ENCODE data around the gene GSN. TPM values are rescaled to one million over a fixed set of nuclear protein-coding genes. Genes with fewer than 3 reads are reported as not detected.

The GSN gene
- polyA plus RNA-seq, 1 of the 3 experiments (the other 2 are of a cell fraction) = 168 TPM

GRCh38 chr9:121309171-121309570 is 41.2 kb downstream of the GSN start:
- no peaks in the 10 kb centered on the region for H3K9me2 ChIP-seq
- no peaks in the 10 kb centered on the region for H3K79me2 ChIP-seq (ENCODE audit: insufficient read depth)
- no peaks in the 10 kb centered on the region for H4K20me1 ChIP-seq (ENCODE audit: insufficient read depth)
- H3F3A ChIP-seq (replicated peaks; ENCODE audit: insufficient read depth) = no peaks in the 10 kb centered on the region
- no peak for DNase-seq
- no peak overlapping the region for H3K27ac ChIP-seq (ENCODE audit: low read depth in 2 of 2, low read length in 1 of 2)
- TF ChIP-seq RCOR1 (IDR thresholded peaks at IDR 0.05; ENCODE audit: low read length) (no peak), RFX5 (IDR thresholded peaks at IDR 0.05; ENCODE audit: low read length) (no peak), EP300 (IDR thresholded peaks at IDR 0.05; ENCODE audit: borderline replicate concordance in 1 of 2, low read depth in 1 of 2, low read length in 1 of 2) (no peak), TCF12 (IDR thresholded peaks at IDR 0.05) (no peak), SMC3 (IDR thresholded peaks at IDR 0.05; ENCODE audit: low read depth, low read length) (no peak), MXI1 (IDR thresholded peaks at IDR 0.05; ENCODE audit: low read depth, low read length) (no peak), RXRA (IDR thresholded peaks at IDR 0.05; ENCODE audit: borderline replicate concordance, low read depth) (no peak), FOXJ3 (CRISPR knock-in tag; IDR thresholded peaks at IDR 0.05) (no peak), CHD2 (IDR thresholded peaks at IDR 0.05; ENCODE audit: low read length, partially characterized antibody) (no peak), TAF1 (IDR thresholded peaks at IDR 0.05; ENCODE audit: borderline replicate concordance, low read depth, low read length) (no peak), JUND (IDR thresholded peaks at IDR 0.05) (no peak), IRF3 (IDR thresholded peaks at IDR 0.05; ENCODE audit: low read depth, low read length) (no peak), PBX3 (IDR thresholded peaks at IDR 0.05) (no peak), FOSL2 (IDR thresholded peaks at IDR 0.05; ENCODE audit: borderline replicate concordance, low read depth) (no peak), USF2 (IDR thresholded peaks at IDR 0.05; ENCODE audit: borderline replicate concordance, low read depth, low read length) (no peak)
- H3K9me3 ChIP-seq = no peaks in the 10 kb centered on the region
- H3K4me3 ChIP-seq (ENCODE audit: low read depth in 2 of 2, low read length in 1 of 2) = no peak overlapping the region
- no peak overlapping the region for H3K4me2 ChIP-seq
- H3K27me3 ChIP-seq (ENCODE audit: insufficient read depth) = no peaks in the 10 kb centered on the region
- CTCF ChIA-PET = interaction anchor here (1.3 to 5.4 kb wide), 3 partner anchors 11 to 96 kb away, joined by 4 to 55 read pairs (median 5); no protein-coding TSS in a partner anchor
- WGBS (ENCODE audit: low lambda C conversion rate) = 71% methylated on average over 6 of the region's 6 CpGs
- no peak overlapping the region for H2AFZ ChIP-seq (ENCODE audit: low read depth)
- no peak overlapping the region for H3K9ac ChIP-seq
- H3K4me1 ChIP-seq (ENCODE audit: control insufficient read depth in 1 of 2, insufficient read depth in 2 of 2, low read depth in 1 of 2, low read length in 1 of 2) = no peaks in the 10 kb centered on the region
- POLR2A ChIA-PET = no interaction called here
- peaks cover 21 to 52% of the 10 kb centered on the region in 2 experiments for H3K36me3 ChIP-seq (replicated peaks in 1 of 2; ENCODE audit: control insufficient read depth in 1 of 2, insufficient read depth in 2 of 2, low read length in 1 of 2)

- H3K27ac ChIP-seq (ENCODE audit: low read depth in 2 of 2, low read length in 1 of 2) = no peak overlapping the region
- H3K4me1 ChIP-seq (ENCODE audit: control insufficient read depth in 1 of 2, insufficient read depth in 2 of 2, low read depth in 1 of 2, low read length in 1 of 2) = no peaks in the 10 kb centered on the region
- peaks cover 24 to 45% of the 10 kb centered on the region in 2 experiments for H3K36me3 ChIP-seq (replicated peaks in 1 of 2; ENCODE audit: control insufficient read depth in 1 of 2, insufficient read depth in 2 of 2, low read length in 1 of 2)
- no peaks in the 10 kb centered on the region for H4K20me1 ChIP-seq (ENCODE audit: insufficient read depth)
- H3K27me3 ChIP-seq (ENCODE audit: insufficient read depth) = no peaks in the 10 kb centered on the region
- ChIA-PET POLR2A (no interaction called here), CTCF (interaction anchor here (1.4 to 5.4 kb wide), 3 partner anchors 10 to 90 kb away, joined by 4 to 55 read pairs (median 5); no protein-coding TSS in a partner anchor)
- no peaks in the 10 kb centered on the region for H3K79me2 ChIP-seq (ENCODE audit: insufficient read depth)
- no peaks in the 10 kb centered on the region for H3K9me3 ChIP-seq
- H3K4me2 ChIP-seq = no peak overlapping the region
- H3K4me3 ChIP-seq (ENCODE audit: low read depth in 2 of 2, low read length in 1 of 2) = no peak overlapping the region
- H3K9me2 ChIP-seq = no peaks in the 10 kb centered on the region
- 90% methylated on average over 7 of the region's 7 CpGs for WGBS (ENCODE audit: low lambda C conversion rate)
- H3K9ac ChIP-seq = no peak overlapping the region
- no peaks in the 10 kb centered on the region for H3F3A ChIP-seq (replicated peaks; ENCODE audit: insufficient read depth)
- no peak for DNase-seq
- no peak overlapping the region for H2AFZ ChIP-seq (ENCODE audit: low read depth)
- TF ChIP-seq FOSL2 (IDR thresholded peaks at IDR 0.05; ENCODE audit: borderline replicate concordance, low read depth) (no peak), USF2 (IDR thresholded peaks at IDR 0.05; ENCODE audit: borderline replicate concordance, low read depth, low read length) (no peak), RCOR1 (IDR thresholded peaks at IDR 0.05; ENCODE audit: low read length) (no peak), POLR2AphosphoS5 (IDR thresholded peaks at IDR 0.05; ENCODE audit: low read depth, low read length) (no peak), RFX5 (IDR thresholded peaks at IDR 0.05; ENCODE audit: low read length) (no peak), USF1 (IDR thresholded peaks at IDR 0.05; ENCODE audit: borderline replicate concordance, low read depth) (no peak), REST (IDR thresholded peaks at IDR 0.05; ENCODE audit: low read depth, low read length) (no peak)
These were observed 42.0 kb downstream of the GSN start for GRCh38 chr9:121309833-121310425.
